CD1c-positive myeloid dendritic cell (primary cell): Measurements from ENCODE around the gene C2orf49.
A peak's percentile ranks its signal among the peaks of the same experiment; 100 is the strongest.

ENCODE experiments used
- DNase-seq: peaks from one replicate; pipeline ENCODE4 v3.0.0-alpha.2; 2016; ENCODE audit errors: extremely low spot score

The C2orf49 gene

DNA sequence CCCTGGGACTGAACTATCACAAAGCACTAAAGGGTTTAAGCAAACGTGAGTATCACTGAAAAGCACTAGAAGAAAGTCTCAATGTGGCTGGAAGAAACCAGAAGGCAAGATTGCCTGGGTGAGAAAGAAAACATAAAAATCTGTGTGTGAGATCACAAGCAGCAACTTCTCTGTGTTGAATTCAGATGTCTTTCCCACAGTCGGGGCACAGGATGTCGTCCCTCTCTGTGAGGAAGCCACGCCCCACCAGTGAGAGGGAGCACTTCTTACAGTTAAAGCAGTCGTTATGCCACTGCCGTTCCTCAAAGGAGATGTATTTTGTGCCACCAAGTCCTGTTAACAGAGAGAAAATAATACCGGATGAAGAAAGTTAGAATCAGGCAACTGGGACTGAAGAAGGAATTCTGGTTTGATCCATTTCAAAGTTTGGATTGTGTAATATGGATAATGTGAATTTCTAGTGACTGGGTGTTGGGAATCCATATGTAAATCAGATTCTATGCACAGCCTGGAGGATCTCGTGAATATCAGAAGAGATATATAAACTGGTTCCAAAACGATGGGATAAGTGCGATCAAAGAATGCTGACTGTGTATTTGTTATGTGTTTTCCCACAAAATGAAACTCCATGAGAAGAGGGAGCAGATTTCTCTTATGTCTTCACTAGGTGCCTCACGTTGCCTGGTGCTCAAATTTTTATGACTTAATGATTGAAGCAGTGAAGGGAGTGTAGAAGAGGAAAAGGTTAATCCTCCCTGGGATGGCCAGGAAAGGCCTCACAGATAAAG, 24.0 kb downstream of the C2orf49 start:
- no peak for DNase-seq

DNA sequence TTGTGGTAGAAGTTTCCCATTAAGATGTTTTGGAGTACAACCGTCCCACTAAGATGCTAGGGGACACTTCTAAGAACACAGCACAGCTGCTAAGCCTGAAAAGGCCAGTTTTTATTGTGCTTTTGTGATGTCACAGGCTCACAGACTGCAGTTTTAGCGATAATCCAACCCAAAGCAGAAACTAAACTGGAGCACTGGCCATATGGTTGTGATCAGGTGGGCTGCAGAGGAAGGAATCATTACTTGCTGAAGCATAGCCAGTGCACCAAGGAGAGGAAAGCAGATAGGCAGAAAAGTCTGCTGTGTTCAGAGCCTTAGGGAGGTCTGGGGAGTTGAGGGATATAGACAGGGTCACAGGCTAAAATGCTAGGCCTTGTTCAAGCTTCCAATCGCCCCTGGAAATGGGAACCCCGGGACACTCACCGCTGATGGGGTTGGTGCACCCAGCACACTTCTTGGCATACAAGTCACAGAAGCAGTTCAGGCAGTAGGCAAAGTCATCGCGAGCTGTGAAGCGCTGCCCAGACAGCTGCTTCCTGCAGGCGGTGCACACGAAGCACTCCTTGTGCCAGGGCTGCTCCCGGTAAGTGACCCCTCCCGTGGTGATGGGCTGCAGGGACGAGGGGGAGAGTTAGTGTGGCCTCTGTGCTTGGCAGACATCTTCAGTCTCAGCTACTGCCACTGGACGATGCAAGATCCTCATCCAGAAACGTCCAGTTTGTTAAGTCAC, 25.7 kb downstream of the C2orf49 start:
- DNase-seq = no peak

GRCh38 chr2:105364436-105365139, 27.2 kb downstream of the C2orf49 start:
- no peak for DNase-seq

DNA sequence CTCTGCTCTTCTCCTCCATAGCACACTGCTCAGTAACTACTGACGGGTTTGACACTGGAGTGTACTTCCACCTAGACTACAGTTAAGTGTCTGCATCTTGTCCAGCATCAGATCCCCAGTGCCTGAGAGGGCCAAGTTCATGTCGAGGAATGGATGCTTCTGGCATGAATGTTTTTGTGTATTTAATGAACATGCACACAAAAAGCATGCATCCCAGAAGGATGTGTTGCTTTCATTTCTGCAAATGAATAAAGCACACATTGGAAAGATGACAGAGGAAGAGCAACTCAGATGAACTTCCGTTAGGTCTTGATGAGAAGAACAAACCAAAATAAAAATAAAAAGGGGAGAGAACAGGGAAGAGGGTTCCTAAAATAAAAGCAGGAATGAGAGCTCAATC, 27.9 kb downstream of the C2orf49 start:
- no peak for DNase-seq

DNA sequence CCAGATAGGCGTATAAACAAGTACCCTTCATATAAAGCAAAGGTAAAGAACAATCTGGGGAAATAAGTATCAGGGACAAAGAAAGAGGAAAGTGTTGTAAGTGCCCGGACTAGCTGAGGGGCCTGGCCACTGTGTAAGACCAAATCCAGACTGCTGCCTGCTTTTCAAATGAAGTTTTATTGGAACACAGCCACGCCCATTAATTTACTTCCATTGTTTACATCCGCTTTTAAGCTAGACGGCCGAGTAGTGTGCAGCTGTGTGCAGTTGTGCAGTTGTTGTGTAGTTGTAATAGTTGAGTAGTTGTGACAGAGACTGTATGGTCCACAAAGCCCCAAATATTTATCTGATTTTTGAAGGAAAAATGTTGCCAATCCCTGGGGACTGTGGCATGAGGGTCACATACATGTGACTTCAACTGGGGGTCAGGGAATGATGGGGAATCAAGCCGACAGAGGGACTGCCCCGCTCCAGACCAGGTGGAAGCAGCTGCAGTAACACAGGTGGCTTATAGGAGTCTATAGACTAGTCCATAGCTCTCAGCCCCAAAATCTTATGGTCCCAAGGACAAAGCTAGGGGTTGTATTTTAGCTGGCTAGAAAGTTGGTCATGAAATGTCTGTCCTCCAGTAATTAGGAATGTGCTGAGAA, 31.5 kb downstream of the C2orf49 start:
- DNase-seq = no peak

DNA sequence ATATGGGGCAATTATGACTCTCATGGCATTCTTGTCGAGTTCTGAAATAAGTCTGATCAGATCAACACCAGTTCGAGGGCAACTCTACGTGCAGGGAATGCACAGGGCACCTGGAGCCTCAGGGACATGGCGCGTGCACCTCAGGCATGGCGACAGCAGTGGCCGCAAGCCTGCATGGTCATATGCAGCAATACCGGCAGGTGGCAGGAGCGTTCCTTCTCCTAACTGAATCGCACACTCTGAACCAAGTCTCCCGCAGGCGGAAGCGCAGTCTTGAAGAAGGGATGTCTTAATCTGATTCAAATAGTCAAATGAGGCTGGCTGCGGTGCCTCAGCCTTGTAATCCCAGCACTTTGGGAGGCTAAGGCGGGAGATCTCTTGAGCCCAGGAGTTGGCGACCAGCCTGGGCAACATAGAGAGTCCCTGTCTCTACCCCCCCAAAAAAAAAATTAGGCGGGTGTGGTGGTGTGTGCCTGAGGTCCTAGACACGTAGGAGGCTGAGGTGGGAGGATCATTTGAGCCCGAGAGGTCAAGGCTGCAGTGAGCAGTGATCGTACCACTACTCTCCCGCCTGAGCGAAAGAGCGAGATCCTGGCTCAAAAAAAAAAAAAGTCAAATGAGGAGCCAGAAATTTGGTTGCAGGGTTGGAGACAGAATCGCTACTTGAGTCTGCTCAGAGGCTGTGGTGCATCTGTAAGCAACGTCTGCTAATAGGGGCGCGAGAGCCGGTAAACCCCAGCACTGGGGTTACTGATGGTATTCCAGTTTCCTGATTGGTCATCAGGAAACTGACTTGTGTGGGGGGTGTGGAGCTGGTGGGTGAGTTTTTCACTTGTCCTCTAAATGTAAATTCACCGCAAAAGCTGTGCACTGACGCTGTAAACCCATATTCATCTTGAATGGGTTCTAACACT, 32.7 kb downstream of the C2orf49 start:
- peak; percentile 88 for DNase-seq

DNA sequence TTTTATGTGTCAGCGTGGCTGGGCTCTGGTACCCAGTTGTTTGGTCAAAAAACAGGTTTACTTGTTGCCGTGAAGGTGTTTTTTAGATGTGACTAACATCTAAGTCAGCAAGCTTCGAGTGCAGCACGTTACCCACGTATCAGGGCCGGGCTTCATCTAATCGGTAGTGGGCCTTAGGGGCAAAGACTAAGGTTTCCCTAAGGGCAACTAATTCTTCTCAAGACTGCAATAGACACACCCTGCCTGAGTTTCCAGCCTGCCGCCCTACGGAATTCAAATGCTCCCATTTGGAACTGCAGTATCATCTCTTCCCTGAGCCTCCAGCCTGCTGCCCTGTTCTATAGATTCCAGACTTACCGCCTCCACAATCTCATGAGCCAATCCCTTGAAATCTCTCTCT, 33.8 kb downstream of the C2orf49 start:
- no peak for DNase-seq

GRCh38 chr2:105371810-105372209, 34.5 kb downstream of the C2orf49 start:
- DNase-seq = no peak

- no peak for DNase-seq
These were observed 36.0 kb downstream of the C2orf49 start for GRCh38 chr2:105373344-105373781.

- no peak for DNase-seq
These were observed 36.6 kb downstream of the C2orf49 start for GRCh38 chr2:105373895-105374401.

- DNase-seq = no peak
These were observed 37.7 kb downstream of the C2orf49 start for GRCh38 chr2:105375001-105375561.

- no peak for DNase-seq
These were observed 38.7 kb downstream of the C2orf49 start for GRCh38 chr2:105376010-105376409.

- no peak for DNase-seq
These were observed 39.5 kb downstream of the C2orf49 start for GRCh38 chr2:105376789-105377240.

- DNase-seq = no peak
These were observed 40.5 kb downstream of the C2orf49 start for GRCh38 chr2:105377871-105378270.

GRCh38 chr2:105378276-105378840, 41.0 kb downstream of the C2orf49 start:
- no peak for DNase-seq

GRCh38 chr2:105378921-105379383, 41.6 kb downstream of the C2orf49 start:
- DNase-seq = no peak

DNA sequence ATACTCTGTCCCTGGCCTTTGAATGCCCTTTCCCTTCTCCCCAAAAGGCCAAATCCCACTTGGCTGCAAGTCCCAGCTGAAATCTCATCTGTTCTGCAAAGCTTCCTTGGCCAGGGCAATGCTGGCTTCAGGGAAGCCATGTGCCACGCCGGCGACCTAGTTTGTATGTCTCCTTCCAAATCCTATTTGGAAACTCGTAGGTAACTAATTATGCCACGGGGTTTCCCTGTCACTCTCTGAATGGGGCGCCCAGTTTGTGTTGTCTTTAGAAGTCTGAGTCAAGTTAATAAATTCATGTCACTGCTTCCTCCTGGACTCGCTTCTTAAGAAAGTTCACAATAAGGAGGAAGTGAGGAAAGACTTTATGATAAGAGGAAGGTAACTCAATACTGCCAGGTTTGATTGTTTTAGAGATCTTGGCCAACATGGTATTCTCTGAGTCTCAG, 42.4 kb downstream of the C2orf49 start:
- peak; percentile 64 for DNase-seq

DNA sequence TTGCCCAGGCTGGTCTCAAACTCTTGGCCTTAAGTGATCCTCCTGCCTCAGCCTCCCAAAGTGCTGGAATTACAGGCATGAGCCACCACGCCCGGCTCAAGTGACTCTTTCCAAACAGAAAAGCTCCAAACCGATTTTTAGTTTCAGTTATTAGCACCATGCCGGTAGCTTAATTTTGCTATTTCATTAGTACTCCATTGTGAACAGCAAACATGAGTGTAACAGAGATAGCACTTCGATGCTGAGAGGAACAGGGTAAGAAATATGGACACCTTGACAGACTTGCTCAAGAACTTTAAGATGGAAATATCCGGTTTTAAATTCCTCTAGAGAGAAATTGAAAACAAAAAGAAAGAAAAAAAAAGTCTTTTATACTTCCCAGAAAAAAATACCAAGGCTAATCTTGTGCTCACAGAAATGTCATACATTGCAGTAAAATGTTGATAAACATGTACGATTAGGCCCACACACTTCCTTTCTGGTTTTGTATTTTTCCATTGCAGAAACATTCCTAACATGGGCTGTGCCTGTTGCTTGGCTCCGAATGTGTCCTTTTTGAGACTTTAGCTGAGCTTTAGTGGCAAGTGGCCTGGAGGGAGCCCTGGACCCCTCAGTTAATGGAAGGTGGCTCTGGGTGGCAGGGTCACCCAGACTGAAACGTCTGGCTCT, 43.2 kb downstream of the C2orf49 start:
- DNase-seq = no peak

- DNase-seq = no peak
These were observed 43.8 kb downstream of the C2orf49 start for GRCh38 chr2:105381101-105381668.
